HFF-Myc (cell line): ENCODE data around the gene PPFIA2.
"Not testable (repeated sequence)": the region's sequence is repeated elsewhere in the genome, so short reads cannot be mapped to it uniquely, and the experiment has no call there.

Source experiments
- DNase-seq: peaks from one replicate; pipeline ENCODE4 v3.0.0-alpha.2; 2011; ENCODE audit warnings: low read depth; ENCODE audit errors: extremely low read depth
- H3K4me3 ChIP-seq: replicated peaks from 2 replicates; pipeline ENCODE4 v1.5.1; 2011; ENCODE audit warnings: low read depth, mild to moderate bottlenecking, control low read depth, low read length
- TF ChIP-seq, protein P1 (sequence below): IDR thresholded peaks from 2 replicates; pipeline ENCODE4 v1.5.1; 2012; ENCODE audit warnings: mild to moderate bottlenecking, low read depth, low read length, control low read depth; ENCODE audit errors: missing control alignments

The PPFIA2 gene

GRCh38 chr12:81221681-81222080 is 537.5 kb downstream of the PPFIA2 start:
- TF ChIP-seq, protein P1, sequence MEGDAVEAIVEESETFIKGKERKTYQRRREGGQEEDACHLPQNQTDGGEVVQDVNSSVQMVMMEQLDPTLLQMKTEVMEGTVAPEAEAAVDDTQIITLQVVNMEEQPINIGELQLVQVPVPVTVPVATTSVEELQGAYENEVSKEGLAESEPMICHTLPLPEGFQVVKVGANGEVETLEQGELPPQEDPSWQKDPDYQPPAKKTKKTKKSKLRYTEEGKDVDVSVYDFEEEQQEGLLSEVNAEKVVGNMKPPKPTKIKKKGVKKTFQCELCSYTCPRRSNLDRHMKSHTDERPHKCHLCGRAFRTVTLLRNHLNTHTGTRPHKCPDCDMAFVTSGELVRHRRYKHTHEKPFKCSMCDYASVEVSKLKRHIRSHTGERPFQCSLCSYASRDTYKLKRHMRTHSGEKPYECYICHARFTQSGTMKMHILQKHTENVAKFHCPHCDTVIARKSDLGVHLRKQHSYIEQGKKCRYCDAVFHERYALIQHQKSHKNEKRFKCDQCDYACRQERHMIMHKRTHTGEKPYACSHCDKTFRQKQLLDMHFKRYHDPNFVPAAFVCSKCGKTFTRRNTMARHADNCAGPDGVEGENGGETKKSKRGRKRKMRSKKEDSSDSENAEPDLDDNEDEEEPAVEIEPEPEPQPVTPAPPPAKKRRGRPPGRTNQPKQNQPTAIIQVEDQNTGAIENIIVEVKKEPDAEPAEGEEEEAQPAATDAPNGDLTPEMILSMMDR, result no peak
- no peak overlapping the region for H3K4me3 ChIP-seq
- DNase-seq, result no peak

- TF ChIP-seq, protein P1, result no peak
- DNase-seq, result no peak
- no peak overlapping the region for H3K4me3 ChIP-seq
Observed at GRCh38 chr12:81216739-81217138, 542.4 kb downstream of the PPFIA2 start.

- DNase-seq, result no peak
- TF ChIP-seq, protein P1, result no peak
- no peak overlapping the region for H3K4me3 ChIP-seq
Observed at GRCh38 chr12:81212996-81213696, 546.0 kb downstream of the PPFIA2 start.

DNA sequence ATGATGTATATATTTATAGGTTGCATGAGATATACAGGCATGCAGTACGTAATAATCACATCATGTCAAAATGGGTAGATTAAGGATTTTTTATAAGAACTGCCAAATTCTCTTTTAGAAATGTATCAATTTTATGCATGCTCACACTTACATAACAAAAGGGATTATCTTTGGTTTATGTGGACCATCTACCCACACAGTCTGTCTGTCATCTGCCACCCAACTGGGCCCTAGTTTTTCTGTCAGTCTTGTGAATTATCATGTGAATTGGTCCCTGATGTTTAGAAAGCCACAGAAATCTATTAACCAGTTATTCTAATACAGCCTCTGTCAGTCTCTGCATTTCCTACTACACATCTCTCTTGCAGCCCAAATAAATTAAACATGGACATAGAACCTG is 547.8 kb downstream of the PPFIA2 start:
- H3K4me3 ChIP-seq, result no peak overlapping the region
- TF ChIP-seq, protein P1, result no peak
- DNase-seq, result no peak

GRCh38 chr12:81209772-81210225 is 549.4 kb downstream of the PPFIA2 start:
- peak; percentile 35 for DNase-seq
- H3K4me3 ChIP-seq, result not testable (repeated sequence)

DNA sequence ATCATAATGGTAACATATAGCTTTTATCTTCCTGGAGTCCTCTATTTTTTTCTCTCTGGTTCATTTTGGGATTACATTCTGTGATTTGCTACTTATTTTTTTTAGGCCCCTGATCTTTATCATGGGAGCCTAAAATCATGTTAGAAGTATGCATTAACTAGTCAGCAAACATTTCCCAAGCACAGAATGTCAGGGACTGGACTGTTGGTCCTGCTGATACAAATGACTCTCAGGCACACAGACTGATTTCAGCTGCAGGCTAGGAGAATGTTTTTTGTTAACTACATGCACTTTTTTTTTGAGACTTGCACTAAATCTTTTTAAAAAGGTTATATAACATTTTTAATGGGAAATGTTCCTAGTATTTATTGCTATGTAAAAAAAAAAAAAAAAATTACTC is 550.1 kb downstream of the PPFIA2 start:
- DNase-seq, result no peak
- no peak overlapping the region for H3K4me3 ChIP-seq
- TF ChIP-seq, protein P1, result no peak

DNA sequence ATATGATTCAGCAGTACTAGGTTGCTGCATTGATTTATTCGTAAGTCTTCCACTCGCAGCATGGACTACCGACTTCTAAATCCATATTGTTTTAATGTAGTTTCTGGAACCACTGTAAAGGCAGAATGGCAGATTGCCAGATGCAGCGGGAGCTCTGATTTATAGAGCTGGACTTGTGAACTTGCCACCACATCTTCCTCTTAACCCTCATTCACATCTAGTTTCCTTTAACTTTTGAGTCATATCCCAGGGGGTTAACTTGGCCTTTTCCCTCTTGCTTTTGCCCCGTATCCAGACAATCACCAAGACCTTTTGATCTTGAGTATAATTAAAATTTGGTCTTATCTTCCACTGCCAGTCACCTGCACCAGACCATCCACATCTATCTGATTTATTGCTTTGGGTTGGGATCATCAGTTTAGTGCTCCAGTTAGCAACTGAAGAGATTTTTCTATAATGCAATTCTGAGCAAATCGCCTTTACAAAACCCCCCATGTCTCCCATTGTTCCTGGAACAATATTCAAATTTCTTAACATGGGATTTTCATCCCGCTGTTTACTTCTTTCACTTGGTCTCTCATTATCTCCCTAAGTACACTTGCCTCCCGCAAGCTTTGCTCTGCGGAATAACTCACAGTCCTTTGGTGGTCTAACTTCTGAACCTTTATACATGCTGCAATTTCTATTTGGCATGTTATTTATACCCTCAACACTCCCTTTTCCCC is 550.8 kb downstream of the PPFIA2 start:
- TF ChIP-seq, protein P1, result no peak
- DNase-seq, result no peak
- H3K4me3 ChIP-seq, result no peak overlapping the region
